Measurements from ENCODE around the gene LARGE1.

DNA sequence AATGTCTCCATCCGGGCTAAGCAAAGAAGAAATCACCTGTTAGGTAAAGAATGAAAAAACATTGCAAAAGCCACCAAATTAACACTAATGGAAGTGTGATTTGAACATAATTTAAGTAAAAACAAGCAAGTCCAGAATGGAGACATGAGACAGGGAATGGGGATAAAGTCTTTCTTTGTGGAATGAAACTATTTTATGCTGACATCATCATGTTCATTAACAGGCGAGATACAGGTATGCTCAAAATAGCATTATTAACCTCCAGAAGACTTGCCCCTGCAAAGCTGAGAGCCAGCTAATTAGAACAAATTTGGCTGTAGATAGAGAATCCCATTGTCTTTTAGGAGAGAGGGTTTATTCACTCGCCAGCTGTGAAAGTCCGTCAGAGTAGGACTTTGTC is 4.9 kb upstream of the LARGE1 start:
- TF ChIP-seq, protein P1, sequence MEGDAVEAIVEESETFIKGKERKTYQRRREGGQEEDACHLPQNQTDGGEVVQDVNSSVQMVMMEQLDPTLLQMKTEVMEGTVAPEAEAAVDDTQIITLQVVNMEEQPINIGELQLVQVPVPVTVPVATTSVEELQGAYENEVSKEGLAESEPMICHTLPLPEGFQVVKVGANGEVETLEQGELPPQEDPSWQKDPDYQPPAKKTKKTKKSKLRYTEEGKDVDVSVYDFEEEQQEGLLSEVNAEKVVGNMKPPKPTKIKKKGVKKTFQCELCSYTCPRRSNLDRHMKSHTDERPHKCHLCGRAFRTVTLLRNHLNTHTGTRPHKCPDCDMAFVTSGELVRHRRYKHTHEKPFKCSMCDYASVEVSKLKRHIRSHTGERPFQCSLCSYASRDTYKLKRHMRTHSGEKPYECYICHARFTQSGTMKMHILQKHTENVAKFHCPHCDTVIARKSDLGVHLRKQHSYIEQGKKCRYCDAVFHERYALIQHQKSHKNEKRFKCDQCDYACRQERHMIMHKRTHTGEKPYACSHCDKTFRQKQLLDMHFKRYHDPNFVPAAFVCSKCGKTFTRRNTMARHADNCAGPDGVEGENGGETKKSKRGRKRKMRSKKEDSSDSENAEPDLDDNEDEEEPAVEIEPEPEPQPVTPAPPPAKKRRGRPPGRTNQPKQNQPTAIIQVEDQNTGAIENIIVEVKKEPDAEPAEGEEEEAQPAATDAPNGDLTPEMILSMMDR (conservative IDR thresholded peaks at IDR 0.05 in 1 of 2, IDR thresholded peaks at IDR 0.05 in 1 of 2; ENCODE audit: low read depth in 1 of 2, low read length in 2 of 2): no peak
- TF ChIP-seq EZH2 (IDR thresholded peaks at IDR 0.05; ENCODE audit: low read length, missing control alignments): no peak

All from fibroblast of lung (primary cell).